ENCODE results near the gene USP32. TPM values are rescaled to one million over a fixed set of nuclear protein-coding genes. Genes with fewer than 3 reads are reported as not detected.

USP32 gene
- total RNA-seq, 1 experiment from 2014 or later: 32.3 TPM

- intact Hi-C loops (cut with micrococcal nuclease; ENCODE audit: unreplicated experiment): no loop called here
- Histone ChIP-seq H3K79me2 (ENCODE audit: low read depth) (no peaks in the 10 kb centered on the region), H4K20me1 (ENCODE audit: insufficient read depth) (no peaks in the 10 kb centered on the region), H3F3A (ENCODE audit: insufficient read depth, low read depth) (no peaks in the 10 kb centered on the region), H3K9me3 (ENCODE audit: insufficient read depth, low read depth) (no peaks in the 10 kb centered on the region), H3K27me3 (ENCODE audit: insufficient read depth, low read depth) (no peaks in the 10 kb centered on the region), H3K27ac (no peak overlapping the region), H3K4me2 (no peak overlapping the region), H2AFZ (0 out of 2 replicates have a peak overlapping the region, but pooled peaks have one; percentile 53), H3K4me3 (no peak overlapping the region), H3K36me3 (ENCODE audit: low read depth) (no peaks in the 10 kb centered on the region), H3K4me1 (replicated peaks; ENCODE audit: insufficient read depth) (no peaks in the 10 kb centered on the region), H3K9me2 (ENCODE audit: insufficient read depth) (no peaks in the 10 kb centered on the region)
- ChIA-PET POLR2A (ENCODE audit: unreplicated experiment) (no interaction called here), CTCF (no interaction called here)
- DNase-seq: no peak
- no TSS peak for BruUV-seq (replicated peaks)
- TF ChIP-seq CTCF (conservative IDR thresholded peaks at IDR 0.05) (no peak), EZH2 (IDR thresholded peaks at IDR 0.05; ENCODE audit: low read depth) (no peak)
Measured at GRCh38 chr17:60403523-60403810, 11.5 kb upstream of the USP32 start.

- Histone ChIP-seq H3K27ac (no peak overlapping the region), H3K4me2 (no peak overlapping the region), H3F3A (ENCODE audit: insufficient read depth, low read depth) (no peaks in the 10 kb centered on the region), H3K4me3 (no peak overlapping the region), H4K20me1 (ENCODE audit: insufficient read depth) (no peaks in the 10 kb centered on the region), H3K79me2 (ENCODE audit: low read depth) (no peaks in the 10 kb centered on the region), H3K9me2 (ENCODE audit: insufficient read depth) (no peaks in the 10 kb centered on the region), H3K27me3 (ENCODE audit: insufficient read depth, low read depth) (no peaks in the 10 kb centered on the region), H3K4me1 (replicated peaks; ENCODE audit: insufficient read depth) (no peaks in the 10 kb centered on the region), H3K9me3 (ENCODE audit: insufficient read depth, low read depth) (no peaks in the 10 kb centered on the region), H3K36me3 (ENCODE audit: low read depth) (no peaks in the 10 kb centered on the region), H2AFZ (no peak overlapping the region)
- intact Hi-C loops (cut with micrococcal nuclease; ENCODE audit: unreplicated experiment): no loop called here
- ChIA-PET POLR2A (ENCODE audit: unreplicated experiment) (no interaction called here), CTCF (no interaction called here)
- no TSS peak for BruUV-seq (replicated peaks)
- DNase-seq: no peak
- TF ChIP-seq EZH2 (IDR thresholded peaks at IDR 0.05; ENCODE audit: low read depth) (no peak), CTCF (conservative IDR thresholded peaks at IDR 0.05) (no peak)
Measured at GRCh38 chr17:60401819-60402218, 9.9 kb upstream of the USP32 start.

GRCh38 chr17:60398227-60398959, 6.5 kb upstream of the USP32 start:
- ChIA-PET CTCF (no interaction called here), POLR2A (ENCODE audit: unreplicated experiment) (no interaction called here)
- no TSS peak for BruUV-seq (replicated peaks)
- TF ChIP-seq CTCF (conservative IDR thresholded peaks at IDR 0.05): no peak
- TF ChIP-seq EZH2 (IDR thresholded peaks at IDR 0.05; ENCODE audit: low read depth): no peak
- no peaks in the 10 kb centered on the region for H3K27me3 ChIP-seq (ENCODE audit: insufficient read depth, low read depth)
- no peak for DNase-seq
- no peaks in the 10 kb centered on the region for H3K79me2 ChIP-seq (ENCODE audit: low read depth)
- no peak overlapping the region for H3K4me3 ChIP-seq
- intact Hi-C loops (cut with micrococcal nuclease; ENCODE audit: unreplicated experiment): no loop called here
- H3F3A ChIP-seq (ENCODE audit: insufficient read depth, low read depth): peaks cover 15% of the 10 kb centered on the region; the same call in 1 of the 2 replicates
- H3K9me3 ChIP-seq (ENCODE audit: insufficient read depth, low read depth): no peaks in the 10 kb centered on the region
- H4K20me1 ChIP-seq (ENCODE audit: insufficient read depth): no peaks in the 10 kb centered on the region
- H3K9me2 ChIP-seq (ENCODE audit: insufficient read depth): no peaks in the 10 kb centered on the region
- H3K36me3 ChIP-seq (ENCODE audit: low read depth): no peaks in the 10 kb centered on the region
- no peak overlapping the region for H3K27ac ChIP-seq
- H3K4me1 ChIP-seq (replicated peaks; ENCODE audit: insufficient read depth): peaks cover 9% of the 10 kb centered on the region
- no peak overlapping the region for H2AFZ ChIP-seq
- H3K4me2 ChIP-seq: no peak overlapping the region
